Natural killer cell (primary cell): ENCODE data around the gene INAVA. TPM values are rescaled to one million over a fixed set of nuclear protein-coding genes. Genes with fewer than 3 reads are reported as not detected.

ENCODE experiments used
- ATAC-seq, 3 donors: fragments of 150-1000 bp in 2 of 3; fragments of 200-7000 bp in 1 of 3; cut with Tn5 transposase; 1 replicate in 1 of 3; 2 replicates in 2 of 3; pipeline ENCODE4 v1.10.0; 2021; ENCODE audit warnings: mild to moderate bottlenecking in 2 of 3, moderate library complexity in 2 of 3
- DNase-seq, 2 donors: peaks; one replicate each; pipeline versions ENCODE4 v3.0.0 to v3.0.0-alpha.2; 2013 to 2021; ENCODE audit warnings: mixed read lengths in 1 of 2
- H3K27ac ChIP-seq: one replicate; pipeline ENCODE4 v1.5.1; 2013; ENCODE audit warnings: mild to moderate bottlenecking, low read length
- H3K27me3 ChIP-seq: one replicate; pipeline ENCODE4 v1.6.1; 2013; ENCODE audit warnings: low read length; ENCODE audit not compliant: control insufficient read depth, insufficient read depth
- H3K36me3 ChIP-seq: one replicate; pipeline ENCODE4 v1.6.1; 2013; ENCODE audit warnings: low read length; ENCODE audit not compliant: control insufficient read depth, insufficient read depth
- H3K4me1 ChIP-seq: one replicate; pipeline ENCODE4 v1.6.1; 2013; ENCODE audit warnings: low read length; ENCODE audit not compliant: control insufficient read depth, insufficient read depth
- H3K4me3 ChIP-seq: one replicate; pipeline ENCODE4 v1.5.1; 2013; ENCODE audit warnings: low read length
- H3K9me3 ChIP-seq: one replicate; pipeline ENCODE4 v1.6.1; 2013; ENCODE audit warnings: low read length; ENCODE audit not compliant: control insufficient read depth, insufficient read depth
- H3K27ac Mint-ChIP-seq, 2 donors: one replicate each; pipeline ENCODE4 v1.8.0; 2022; ENCODE audit warnings: mild to moderate bottlenecking in 2 of 2, mixed read lengths in 2 of 2, moderate library complexity in 1 of 2
- H3K27me3 Mint-ChIP-seq, 2 donors: one replicate each; pipeline ENCODE4 v1.8.0; 2022; ENCODE audit warnings: low read depth in 2 of 2, mixed read lengths in 2 of 2
- H3K36me3 Mint-ChIP-seq: one replicate; pipeline ENCODE4 v1.8.0; 2022; ENCODE audit warnings: mixed read lengths
- H3K4me1 Mint-ChIP-seq, 2 donors: one replicate each; pipeline ENCODE4 v1.8.0; 2022; ENCODE audit warnings: mixed read lengths in 2 of 2
- H3K4me3 Mint-ChIP-seq: one replicate; pipeline ENCODE4 v1.8.0; 2022; ENCODE audit warnings: mild to moderate bottlenecking, moderate library complexity, mixed read lengths
- H3K9me3 Mint-ChIP-seq, 2 donors: one replicate each; pipeline ENCODE4 v1.8.0; 2022; ENCODE audit warnings: mixed read lengths in 2 of 2
- CTCF ChIP-seq: fragments of 200-600 bp; IDR thresholded peaks from one replicate; pipeline ENCODE4 v1.8.0; 2022; ENCODE audit warnings: antibody characterized with exemption
- WGBS: methylation state at CpG from one replicate; pipeline ENCODE4 v1.1.7; 2013; ENCODE audit warnings: missing lambda C conversion rate; ENCODE audit not compliant: insufficient coverage; 5-methylcytosine and 5-hydroxymethylcytosine counted together
- intact Hi-C: fragments of 100-400 bp; cut with micrococcal nuclease; formaldehyde crosslinking; loops from one replicate; pipeline ENCODE4 v1.14.2; 2022
- total RNA-seq, 4 donors: library from RNA; stranded (reverse); fragments of 120-200 nt in 1 of 4; gene quantifications; one replicate each; pipeline versions ENCODE4 v1.2.3 to v1.2.4, GENCODE V29; 2013 to 2022

The INAVA gene
- total RNA-seq, 3 donors from 2014 or later (not counting 1 experiment from before 2014, with no cell fraction given) = 0.13 to 0.18 TPM; not detected in 1

DNA sequence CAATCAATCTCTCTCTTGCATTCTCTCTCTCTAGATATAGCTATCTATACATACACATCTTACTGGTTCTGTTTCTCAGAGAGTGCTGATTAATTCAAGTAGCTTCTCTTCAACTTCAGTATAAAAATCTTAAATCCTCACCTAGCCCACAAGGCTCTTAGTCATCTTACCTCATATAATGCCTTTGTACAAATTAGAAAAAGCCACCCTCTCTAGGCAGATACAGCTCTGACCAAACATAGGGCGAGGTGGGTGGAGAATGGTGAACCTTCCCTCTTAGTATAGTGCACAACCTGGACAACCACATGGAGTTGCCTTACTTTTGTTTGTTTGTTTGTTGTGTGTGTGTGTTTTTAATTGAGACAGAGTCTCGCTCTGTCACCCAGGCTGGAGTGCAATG is 5.1 kb upstream of the INAVA start:
- intact Hi-C loops = loop anchor here (5.0 to 10.0 kb wide), 2 partner anchors 133 to 735 kb away; partner anchors contain the start of gene KIF21B
- WGBS = 64% methylated on average over 2 of the region's 2 CpGs
- H3K27ac Mint-ChIP-seq = peak overlapping the region; percentile 92 to 93
- peaks cover 8 to 10% of the 10 kb centered on the region in 2 donors for H3K27me3 Mint-ChIP-seq
- Histone ChIP-seq H3K4me3 (no peak overlapping the region), H3K36me3 (no peaks in the 10 kb centered on the region), H3K27me3 (peaks cover 21% of the 10 kb centered on the region), H3K27ac (no peak overlapping the region), H3K9me3 (no peaks in the 10 kb centered on the region), H3K4me1 (peaks cover 77% of the 10 kb centered on the region)
- DNase-seq (peak in 1 of 2 donors; percentile 30), ATAC-seq (peak; percentile 31 to 38 (median 36))
- no peaks in the 10 kb centered on the region for H3K36me3 Mint-ChIP-seq
- TF ChIP-seq CTCF = no peak
- H3K9me3 Mint-ChIP-seq = no peaks in the 10 kb centered on the region
- peaks cover 60 to 69% of the 10 kb centered on the region in 2 donors for H3K4me1 Mint-ChIP-seq
- H3K4me3 Mint-ChIP-seq = peak overlapping the region; percentile 89

- peak overlapping the region; percentile 89 for H3K4me3 Mint-ChIP-seq
- ATAC-seq (no peak), DNase-seq (no peak)
- Histone ChIP-seq H3K36me3 (no peaks in the 10 kb centered on the region), H3K4me3 (no peak overlapping the region), H3K9me3 (no peaks in the 10 kb centered on the region), H3K27me3 (peaks cover 21% of the 10 kb centered on the region), H3K27ac (no peak overlapping the region), H3K4me1 (peaks cover 72% of the 10 kb centered on the region)
- peak overlapping the region; percentile 92 to 93 for H3K27ac Mint-ChIP-seq
- 92% methylated on average over 15 of the region's 15 CpGs for WGBS
- no peak for TF ChIP-seq CTCF
- H3K36me3 Mint-ChIP-seq = no peaks in the 10 kb centered on the region
- peaks cover 8 to 10% of the 10 kb centered on the region in 2 donors for H3K27me3 Mint-ChIP-seq
- intact Hi-C loops = no loop called here
- peaks cover 57 to 65% of the 10 kb centered on the region in 2 donors for H3K4me1 Mint-ChIP-seq
- H3K9me3 Mint-ChIP-seq = no peaks in the 10 kb centered on the region
Observed at GRCh38 chr1:200890027-200890426, 4.7 kb upstream of the INAVA start.

GRCh38 chr1:200890818-200891773 is 3.6 kb upstream of the INAVA start:
- intact Hi-C loops = no loop called here
- Histone ChIP-seq H3K9me3 (no peaks in the 10 kb centered on the region), H3K27me3 (peaks cover 21% of the 10 kb centered on the region), H3K27ac (no peak overlapping the region), H3K4me3 (peak overlapping the region; percentile 39), H3K4me1 (peaks cover 61% of the 10 kb centered on the region), H3K36me3 (no peaks in the 10 kb centered on the region)
- no peaks in the 10 kb centered on the region for H3K36me3 Mint-ChIP-seq
- no peak for TF ChIP-seq CTCF
- DNase-seq (peak in 1 of 2 donors; percentile 50), ATAC-seq (no peak)
- H3K27me3 Mint-ChIP-seq = peaks cover 8 to 10% of the 10 kb centered on the region in 2 donors
- 7% methylated on average over 72 of the region's 72 CpGs for whole genome bisulfite sequencing
- H3K9me3 Mint-ChIP-seq = no peaks in the 10 kb centered on the region
- peak overlapping the region; percentile 81 for H3K4me3 Mint-ChIP-seq
- H3K4me1 Mint-ChIP-seq = peaks cover 46 to 56% of the 10 kb centered on the region in 2 donors
- peak overlapping the region; percentile 92 to 93 for H3K27ac Mint-ChIP-seq
